GM19099 (cell line): ENCODE results near the gene USP48.

ENCODE experiments used
- POLR2A ChIP-seq: IDR thresholded peaks from 3 replicates; pipeline ENCODE4 v1.6.1; 2011; ENCODE audit warnings: low read depth; ENCODE audit not compliant: insufficient read length; ENCODE audit errors: extremely low read depth

The USP48 gene

GRCh38 chr1:21663248-21663950, 119.5 kb downstream of the USP48 start:
- TF ChIP-seq POLR2A: no peak

- no peak for TF ChIP-seq POLR2A
Measured at GRCh38 chr1:21662426-21663247, 120.3 kb downstream of the USP48 start.

GRCh38 chr1:21661886-21662285, 121.1 kb downstream of the USP48 start:
- no peak for TF ChIP-seq POLR2A

- no peak for TF ChIP-seq POLR2A
Measured at GRCh38 chr1:21659924-21660326, 123.0 kb downstream of the USP48 start.

- TF ChIP-seq POLR2A: no peak
Measured at GRCh38 chr1:21659099-21659923, 123.6 kb downstream of the USP48 start.

- TF ChIP-seq POLR2A: no peak
Measured at GRCh38 chr1:21657456-21658190, 125.3 kb downstream of the USP48 start.

GRCh38 chr1:21655748-21656147, 127.2 kb downstream of the USP48 start:
- TF ChIP-seq POLR2A: no peak

GRCh38 chr1:21655259-21655658, 127.7 kb downstream of the USP48 start:
- TF ChIP-seq POLR2A: no peak

GRCh38 chr1:21654209-21654608, 128.7 kb downstream of the USP48 start:
- TF ChIP-seq POLR2A: no peak

GRCh38 chr1:21653744-21654100, 129.2 kb downstream of the USP48 start:
- TF ChIP-seq POLR2A: no peak

GRCh38 chr1:21652937-21653743, 129.8 kb downstream of the USP48 start:
- no peak for TF ChIP-seq POLR2A

GRCh38 chr1:21652101-21652936, 130.6 kb downstream of the USP48 start:
- TF ChIP-seq POLR2A: no peak
